ENCODE data around the gene PPP1R1B.

- TF ChIP-seq CTCF (IDR thresholded peaks at IDR 0.05) (no peak), POLR2AphosphoS5 (IDR thresholded peaks at IDR 0.05) (no peak), POLR2A (IDR thresholded peaks at IDR 0.05) (no peak)
Observed at GRCh38 chr17:39679521-39680192, 52.9 kb downstream of the PPP1R1B start.

Measured in gastroesophageal sphincter (tissue), 3 donors.